CD4-positive, alpha-beta T cell treated with Interleukin-4 for 4 hours (primary cell): ENCODE results near the gene ETV3.

Source experiments
- DNase-seq: peaks from one replicate; pipeline ENCODE4 v3.0.0-alpha.2; 2020

The ETV3 gene

GRCh38 chr1:157158967-157159366 is 20.8 kb upstream of the ETV3 start:
- no peak for DNase-seq

- no peak for DNase-seq
Observed at GRCh38 chr1:157157501-157158190, 19.5 kb upstream of the ETV3 start.

GRCh38 chr1:157156058-157156541 is 17.9 kb upstream of the ETV3 start:
- DNase-seq, result peak; percentile 58

- no peak for DNase-seq
Observed at GRCh38 chr1:157155658-157156057, 17.5 kb upstream of the ETV3 start.

GRCh38 chr1:157154940-157155514 is 16.8 kb upstream of the ETV3 start:
- no peak for DNase-seq

- no peak for DNase-seq
Observed at GRCh38 chr1:157154291-157154690, 16.1 kb upstream of the ETV3 start.

- no peak for DNase-seq
Observed at GRCh38 chr1:157153746-157154145, 15.6 kb upstream of the ETV3 start.

- DNase-seq, result no peak
Observed at GRCh38 chr1:157152510-157152909, 14.3 kb upstream of the ETV3 start.

- DNase-seq, result no peak
Observed at GRCh38 chr1:157151506-157151905, 13.3 kb upstream of the ETV3 start.

GRCh38 chr1:157151073-157151472 is 12.9 kb upstream of the ETV3 start:
- no peak for DNase-seq

- DNase-seq, result no peak
Observed at GRCh38 chr1:157150631-157151030, 12.4 kb upstream of the ETV3 start.

GRCh38 chr1:157147906-157148700 is 9.9 kb upstream of the ETV3 start:
- DNase-seq, result no peak

- DNase-seq, result no peak
Observed at GRCh38 chr1:157147037-157147436, 8.8 kb upstream of the ETV3 start.

GRCh38 chr1:157146244-157146643 is 8.0 kb upstream of the ETV3 start:
- no peak for DNase-seq

GRCh38 chr1:157145076-157145475 is 6.9 kb upstream of the ETV3 start:
- DNase-seq, result no peak

GRCh38 chr1:157144509-157144908 is 6.3 kb upstream of the ETV3 start:
- no peak for DNase-seq

GRCh38 chr1:157142765-157143423 is 4.7 kb upstream of the ETV3 start:
- no peak for DNase-seq

- DNase-seq, result no peak
Observed at GRCh38 chr1:157142201-157142600, 4.0 kb upstream of the ETV3 start.

- no peak for DNase-seq
Observed at GRCh38 chr1:157141212-157141855, 3.1 kb upstream of the ETV3 start.

GRCh38 chr1:157140063-157140588 is 1.9 kb upstream of the ETV3 start:
- DNase-seq, result no peak

- DNase-seq, result no peak
Observed at GRCh38 chr1:157139052-157139715, 989 bp upstream of the ETV3 start.
